ENCODE data around the gene FOCAD. TPM values are rescaled to one million over a fixed set of nuclear protein-coding genes. Genes with fewer than 3 reads are reported as not detected.

The FOCAD gene
- total RNA-seq, 4 donors from 2014 or later: 24.0 to 64.5 (median 33.1) TPM

- TF ChIP-seq CTCF (IDR thresholded peaks at IDR 0.05) (no peak), EP300 (IDR thresholded peaks at IDR 0.05) (no peak), POLR2AphosphoS5 (IDR thresholded peaks at IDR 0.05) (no peak), POLR2A (IDR thresholded peaks at IDR 0.05) (no peak)
- H3K27ac ChIP-seq: no peak overlapping the region
- no peak overlapping the region for H3K4me3 ChIP-seq
- peaks cover 8% of the 10 kb centered on the region for H3K36me3 ChIP-seq
- 100% methylated on average over 2 of the region's 2 CpGs for WGBS
- no peaks in the 10 kb centered on the region for H3K27me3 ChIP-seq
- H3K4me1 ChIP-seq: no peaks in the 10 kb centered on the region
- H3K9me3 ChIP-seq: peaks cover 6% of the 10 kb centered on the region
- no peak for DNase-seq (ENCODE audit: low spot score in 2 of 2)
Observed at GRCh38 chr9:20996809-20997208, 312.8 kb downstream of the FOCAD start.

GRCh38 chr9:20997503-20998076, 313.5 kb downstream of the FOCAD start:
- no peak for DNase-seq (ENCODE audit: low spot score in 2 of 2)
- no peaks in the 10 kb centered on the region for H3K27me3 ChIP-seq
- H3K4me1 ChIP-seq: no peaks in the 10 kb centered on the region
- H3K27ac ChIP-seq: no peak overlapping the region
- H3K4me3 ChIP-seq: no peak overlapping the region
- H3K9me3 ChIP-seq: peaks cover 6% of the 10 kb centered on the region
- WGBS: 88% methylated on average over 2 of the region's 2 CpGs
- H3K36me3 ChIP-seq: peaks cover 8% of the 10 kb centered on the region
- TF ChIP-seq CTCF (IDR thresholded peaks at IDR 0.05) (no peak), EP300 (IDR thresholded peaks at IDR 0.05) (no peak), POLR2AphosphoS5 (IDR thresholded peaks at IDR 0.05) (no peak), POLR2A (IDR thresholded peaks at IDR 0.05) (no peak)

GRCh38 chr9:21001581-21001980, 317.5 kb downstream of the FOCAD start:
- DNase-seq (ENCODE audit: low spot score in 2 of 2): no peak
- H3K36me3 ChIP-seq: peaks cover 12% of the 10 kb centered on the region
- peaks cover 6% of the 10 kb centered on the region for H3K9me3 ChIP-seq
- H3K27me3 ChIP-seq: no peaks in the 10 kb centered on the region
- no peak overlapping the region for H3K4me3 ChIP-seq
- no peak overlapping the region for H3K27ac ChIP-seq
- H3K4me1 ChIP-seq: no peaks in the 10 kb centered on the region
- 34% methylated on average over 1 of the region's 1 CpG for WGBS
- no peak for TF ChIP-seq CTCF (IDR thresholded peaks at IDR 0.05)
- no peak for TF ChIP-seq EP300 (IDR thresholded peaks at IDR 0.05)
- no peak for TF ChIP-seq POLR2A (IDR thresholded peaks at IDR 0.05)
- TF ChIP-seq POLR2AphosphoS5 (IDR thresholded peaks at IDR 0.05): no peak

- no peaks in the 10 kb centered on the region for H3K4me1 ChIP-seq
- H3K27ac ChIP-seq: no peak overlapping the region
- TF ChIP-seq POLR2AphosphoS5 (IDR thresholded peaks at IDR 0.05) (no peak), EP300 (IDR thresholded peaks at IDR 0.05) (no peak), CTCF (IDR thresholded peaks at IDR 0.05) (no peak), POLR2A (IDR thresholded peaks at IDR 0.05) (no peak)
- H3K9me3 ChIP-seq: peaks cover 6% of the 10 kb centered on the region
- H3K27me3 ChIP-seq: no peaks in the 10 kb centered on the region
- 63% methylated on average over 2 of the region's 2 CpGs for WGBS
- peaks cover 17% of the 10 kb centered on the region for H3K36me3 ChIP-seq
- no peak overlapping the region for H3K4me3 ChIP-seq
- DNase-seq (ENCODE audit: low spot score in 2 of 2): no peak
Observed at GRCh38 chr9:21002040-21002439, 318.0 kb downstream of the FOCAD start.

GRCh38 chr9:21015129-21015815, 331.2 kb downstream of the FOCAD start:
- Histone ChIP-seq H3K4me1 (no peaks in the 10 kb centered on the region), H3K27ac (no peak overlapping the region), H3K9me3 (no peaks in the 10 kb centered on the region), H3K4me3 (no peak overlapping the region), H3K27me3 (no peaks in the 10 kb centered on the region), H3K36me3 (peaks cover 12% of the 10 kb centered on the region)
- DNase-seq (ENCODE audit: low spot score in 2 of 2): no peak
- WGBS: 61% methylated on average over 5 of the region's 5 CpGs
- TF ChIP-seq CTCF (IDR thresholded peaks at IDR 0.05) (no peak), EP300 (IDR thresholded peaks at IDR 0.05) (no peak), POLR2A (IDR thresholded peaks at IDR 0.05) (no peak), POLR2AphosphoS5 (IDR thresholded peaks at IDR 0.05) (no peak)
